ENCODE measurements around the gene TMTC4.
A peak's percentile ranks its signal among the peaks of the same experiment; 100 is the strongest.
"Not testable (repeated sequence)": the region's sequence is repeated elsewhere in the genome, so short reads cannot be mapped to it uniquely, and the experiment has no call there.

Gene TMTC4

DNA sequence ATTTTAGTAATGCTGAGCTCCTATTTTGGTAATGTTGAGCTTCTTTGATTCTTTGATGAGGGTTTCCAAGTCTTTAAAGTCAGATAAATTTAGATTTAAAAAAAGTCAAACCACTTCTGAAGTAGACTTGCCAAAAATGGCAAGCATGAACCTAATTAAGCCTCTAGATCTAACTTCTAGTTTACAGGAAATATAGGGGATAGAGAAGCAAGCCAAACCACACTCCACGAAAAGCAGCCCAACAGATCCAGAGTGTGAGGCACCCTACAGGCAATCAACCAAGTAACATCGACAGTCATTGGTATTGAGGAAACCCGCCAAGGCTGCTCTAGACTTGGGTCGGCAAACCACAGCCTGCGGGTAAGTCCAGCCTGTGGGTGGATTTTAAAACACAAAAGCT is 89.7 kb downstream of the TMTC4 start:
- no peak overlapping the region for H3K27ac ChIP-seq
- TF ChIP-seq, protein P1, sequence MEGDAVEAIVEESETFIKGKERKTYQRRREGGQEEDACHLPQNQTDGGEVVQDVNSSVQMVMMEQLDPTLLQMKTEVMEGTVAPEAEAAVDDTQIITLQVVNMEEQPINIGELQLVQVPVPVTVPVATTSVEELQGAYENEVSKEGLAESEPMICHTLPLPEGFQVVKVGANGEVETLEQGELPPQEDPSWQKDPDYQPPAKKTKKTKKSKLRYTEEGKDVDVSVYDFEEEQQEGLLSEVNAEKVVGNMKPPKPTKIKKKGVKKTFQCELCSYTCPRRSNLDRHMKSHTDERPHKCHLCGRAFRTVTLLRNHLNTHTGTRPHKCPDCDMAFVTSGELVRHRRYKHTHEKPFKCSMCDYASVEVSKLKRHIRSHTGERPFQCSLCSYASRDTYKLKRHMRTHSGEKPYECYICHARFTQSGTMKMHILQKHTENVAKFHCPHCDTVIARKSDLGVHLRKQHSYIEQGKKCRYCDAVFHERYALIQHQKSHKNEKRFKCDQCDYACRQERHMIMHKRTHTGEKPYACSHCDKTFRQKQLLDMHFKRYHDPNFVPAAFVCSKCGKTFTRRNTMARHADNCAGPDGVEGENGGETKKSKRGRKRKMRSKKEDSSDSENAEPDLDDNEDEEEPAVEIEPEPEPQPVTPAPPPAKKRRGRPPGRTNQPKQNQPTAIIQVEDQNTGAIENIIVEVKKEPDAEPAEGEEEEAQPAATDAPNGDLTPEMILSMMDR (conservative IDR thresholded peaks at IDR 0.05): no peak

DNA sequence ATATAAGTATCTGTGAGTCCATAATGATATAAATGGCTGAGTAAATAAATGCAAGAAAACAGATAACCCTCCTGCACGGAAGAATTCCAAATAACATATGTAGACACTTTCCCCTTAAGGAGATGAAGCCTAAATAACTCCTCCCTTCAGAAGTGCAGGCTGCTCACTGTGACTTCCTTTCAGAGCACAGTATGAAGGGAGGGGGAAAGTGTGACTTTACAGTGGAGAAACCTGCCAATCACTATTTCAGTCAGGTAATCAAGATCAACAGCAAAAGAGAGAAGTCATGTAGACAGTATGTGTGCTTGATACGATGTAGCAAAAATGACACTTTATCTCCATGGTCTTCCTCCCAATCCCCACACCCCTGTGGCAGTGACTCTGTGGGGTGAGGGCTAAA is 93.1 kb downstream of the TMTC4 start:
- H3K27ac ChIP-seq: no peak overlapping the region

GRCh38 chr13:100581030-100581429 is 93.6 kb downstream of the TMTC4 start:
- TF ChIP-seq, protein P1 (conservative IDR thresholded peaks at IDR 0.05): no peak
- H3K27ac ChIP-seq: no peak overlapping the region

More for the DNA sequence above, 93.1 kb downstream of the TMTC4 start:
- TF ChIP-seq, protein P1 (conservative IDR thresholded peaks at IDR 0.05): no peak

- no peak overlapping the region for H3K27ac ChIP-seq
- TF ChIP-seq, protein P1 (conservative IDR thresholded peaks at IDR 0.05): no peak
These were observed 94.5 kb downstream of the TMTC4 start for GRCh38 chr13:100580045-100580444.

- H3K27ac ChIP-seq: not testable (repeated sequence)
These were observed 97.4 kb downstream of the TMTC4 start for GRCh38 chr13:100577239-100577638.

- TF ChIP-seq, protein P1 (conservative IDR thresholded peaks at IDR 0.05): peak; percentile 90
- no peak overlapping the region for H3K27ac ChIP-seq
These were observed 101.5 kb downstream of the TMTC4 start for GRCh38 chr13:100573121-100573520.

DNA sequence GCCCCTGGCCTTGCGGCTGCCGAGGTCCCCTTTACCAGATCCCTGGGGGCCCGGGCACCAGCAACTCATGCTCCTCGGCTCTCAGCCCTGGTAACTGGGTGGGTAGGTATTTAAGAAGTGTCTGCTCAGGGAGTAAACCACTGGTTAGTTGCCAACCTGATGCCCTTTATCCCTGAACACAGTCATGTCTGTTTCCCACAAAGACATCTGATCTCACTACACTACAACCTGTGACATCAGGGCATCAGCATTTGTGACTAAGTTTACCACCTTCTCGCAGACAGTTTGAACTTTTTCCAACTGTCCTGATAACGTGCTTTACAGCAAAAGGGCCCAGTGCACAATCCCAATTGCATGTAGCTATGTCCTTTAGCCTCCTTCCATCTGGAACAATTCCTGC is 108.1 kb downstream of the TMTC4 start:
- TF ChIP-seq, protein P1 (conservative IDR thresholded peaks at IDR 0.05): no peak
- no peak overlapping the region for H3K27ac ChIP-seq

GRCh38 chr13:100565286-100565685 is 109.3 kb downstream of the TMTC4 start:
- H3K27ac ChIP-seq: no peak overlapping the region
- TF ChIP-seq, protein P1 (conservative IDR thresholded peaks at IDR 0.05): no peak
